ENCODE measurements around the gene VGLL3. TPM values are rescaled to one million over a fixed set of nuclear protein-coding genes. Genes with fewer than 3 reads are reported as not detected.

VGLL3 gene
- total and polyA plus RNA-seq, 2 donors (not counting 1 experiment from before 2014, with no cell fraction given), result not detected

GRCh38 chr3:86991840-86992435 is 989 bp upstream of the VGLL3 start:
- Mint-ChIP-seq H3K4me3 (no peak overlapping the region), H3K4me1 (peaks cover 12% of the 10 kb centered on the region), H3K9me3 (ENCODE audit: insufficient read depth) (no peaks in the 10 kb centered on the region), H3K27ac (no peak overlapping the region), H3K27me3 (peaks cover 38% of the 10 kb centered on the region)
- ATAC-seq (ENCODE audit: low read depth) (no peak), DNase-seq (no peak)
- H2AFZ ChIP-seq (ENCODE audit: insufficient read depth, low read depth, low read length, poor library complexity, severe bottlenecking), result no peak overlapping the region
- peaks cover 3 to 5% of the 10 kb centered on the region in 2 donors for H3K4me1 ChIP-seq (ENCODE audit: control insufficient read depth in 2 of 2, insufficient read depth in 2 of 2, low read length in 2 of 2)
- no peaks in the 10 kb centered on the region for H3K9me3 ChIP-seq (ENCODE audit: control extremely low read depth in 1 of 3, control insufficient read depth in 2 of 3, insufficient read depth in 1 of 3, low read length in 2 of 3)
- TF ChIP-seq EZH2 (IDR thresholded peaks at IDR 0.05; ENCODE audit: borderline replicate concordance, insufficient read depth, low read depth, low read length, poor library complexity, severe bottlenecking) (no peak), CTCF (IDR thresholded peaks at IDR 0.05) (no peak)
- POLR2A ChIA-PET, result no interaction called here
- no peaks in the 10 kb centered on the region for H3K79me2 ChIP-seq (ENCODE audit: control insufficient read depth, insufficient read depth, low read length)
- intact Hi-C loops (cut with micrococcal nuclease), result no loop called here
- no peak overlapping the region for H3K4me3 ChIP-seq (ENCODE audit: control extremely low read depth in 1 of 5, extremely low read depth in 1 of 5, insufficient read depth in 1 of 5, low read depth in 2 of 5, low read length in 4 of 5)
- no peaks in the 10 kb centered on the region for H4K20me1 ChIP-seq (ENCODE audit: control insufficient read depth, insufficient read depth, low read length, poor library complexity, severe bottlenecking)
- 100% methylated on average over 2 of the region's 8 CpGs for WGBS (ENCODE audit: insufficient coverage)
- no peaks in the 10 kb centered on the region for H3K36me3 ChIP-seq (replicated peaks in 1 of 2; ENCODE audit: control extremely low read depth in 1 of 2, control insufficient read depth in 1 of 2, extremely low read depth in 1 of 2, insufficient read depth in 2 of 2, low read length in 1 of 2)
- H3K4me2 ChIP-seq (replicated peaks; ENCODE audit: low read depth, low read length, poor library complexity, severe bottlenecking), result no peak overlapping the region
- H3K27ac ChIP-seq (ENCODE audit: low read length in 2 of 2), result no peak overlapping the region
- CTCF ChIA-PET, result no interaction called here
- H3K27me3 ChIP-seq (replicated peaks in 1 of 4; ENCODE audit: control extremely low read depth in 1 of 4, control insufficient read depth in 3 of 4, insufficient read depth in 4 of 4, low read length in 3 of 4), result peaks cover 0 to 16% (median 4%) of the 10 kb centered on the region in 4 experiments
- no peak overlapping the region for H3K9ac ChIP-seq (ENCODE audit: low read length)

- no peak overlapping the region for H3K27ac Mint-ChIP-seq
- peaks cover 38% of the 10 kb centered on the region for H3K27me3 Mint-ChIP-seq
- H3K4me2 ChIP-seq (replicated peaks; ENCODE audit: low read depth, low read length, poor library complexity, severe bottlenecking), result peak overlapping the region; percentile 60
- peak overlapping the region; percentile 32 for H3K4me3 Mint-ChIP-seq
- no peaks in the 10 kb centered on the region for H3K9me3 Mint-ChIP-seq (ENCODE audit: insufficient read depth)
- ChIA-PET POLR2A (no interaction called here), CTCF (no interaction called here)
- peaks cover 0 to 16% (median 4%) of the 10 kb centered on the region in 4 experiments for H3K27me3 ChIP-seq (replicated peaks in 1 of 4; ENCODE audit: control extremely low read depth in 1 of 4, control insufficient read depth in 3 of 4, insufficient read depth in 4 of 4, low read length in 3 of 4)
- DNase-seq, result no peak
- no peak overlapping the region for H3K27ac ChIP-seq (ENCODE audit: low read length in 2 of 2)
- H3K9ac ChIP-seq (ENCODE audit: low read length), result no peak overlapping the region
- peaks cover 3 to 5% of the 10 kb centered on the region in 2 donors for H3K4me1 ChIP-seq (ENCODE audit: control insufficient read depth in 2 of 2, insufficient read depth in 2 of 2, low read length in 2 of 2)
- H3K36me3 ChIP-seq (replicated peaks in 1 of 2; ENCODE audit: control extremely low read depth in 1 of 2, control insufficient read depth in 1 of 2, extremely low read depth in 1 of 2, insufficient read depth in 2 of 2, low read length in 1 of 2), result no peaks in the 10 kb centered on the region
- H3K9me3 ChIP-seq (ENCODE audit: control extremely low read depth in 1 of 3, control insufficient read depth in 2 of 3, insufficient read depth in 1 of 3, low read length in 2 of 3), result no peaks in the 10 kb centered on the region
- 0% methylated on average over 3 of the region's 7 CpGs for WGBS (ENCODE audit: insufficient coverage)
- H2AFZ ChIP-seq (ENCODE audit: insufficient read depth, low read depth, low read length, poor library complexity, severe bottlenecking), result peak overlapping the region; percentile 42
- H3K4me1 Mint-ChIP-seq, result peaks cover 12% of the 10 kb centered on the region
- H3K79me2 ChIP-seq (ENCODE audit: control insufficient read depth, insufficient read depth, low read length), result no peaks in the 10 kb centered on the region
- H4K20me1 ChIP-seq (ENCODE audit: control insufficient read depth, insufficient read depth, low read length, poor library complexity, severe bottlenecking), result no peaks in the 10 kb centered on the region
- intact Hi-C loops (cut with micrococcal nuclease), result no loop called here
- no peak overlapping the region for H3K4me3 ChIP-seq (ENCODE audit: control extremely low read depth in 1 of 5, extremely low read depth in 1 of 5, insufficient read depth in 1 of 5, low read depth in 2 of 5, low read length in 4 of 5)
- ATAC-seq (ENCODE audit: low read depth), result no peak
- TF ChIP-seq EZH2 (IDR thresholded peaks at IDR 0.05; ENCODE audit: borderline replicate concordance, insufficient read depth, low read depth, low read length, poor library complexity, severe bottlenecking) (no peak), CTCF (IDR thresholded peaks at IDR 0.05) (no peak)
These were observed 500 bp upstream of the VGLL3 start for GRCh38 chr3:86991482-86991815.
